ENCODE measurements around the gene FES. TPM values are rescaled to one million over a fixed set of nuclear protein-coding genes. Genes with fewer than 3 reads are reported as not detected.
A peak's percentile ranks its signal among the peaks of the same experiment; 100 is the strongest.

The FES gene
- total and polyA plus RNA-seq, 2 of the 13 experiments (the other 11 are each of a cell fraction or from before 2014, with no cell fraction given), result 4.0 to 9.5 TPM

DNA sequence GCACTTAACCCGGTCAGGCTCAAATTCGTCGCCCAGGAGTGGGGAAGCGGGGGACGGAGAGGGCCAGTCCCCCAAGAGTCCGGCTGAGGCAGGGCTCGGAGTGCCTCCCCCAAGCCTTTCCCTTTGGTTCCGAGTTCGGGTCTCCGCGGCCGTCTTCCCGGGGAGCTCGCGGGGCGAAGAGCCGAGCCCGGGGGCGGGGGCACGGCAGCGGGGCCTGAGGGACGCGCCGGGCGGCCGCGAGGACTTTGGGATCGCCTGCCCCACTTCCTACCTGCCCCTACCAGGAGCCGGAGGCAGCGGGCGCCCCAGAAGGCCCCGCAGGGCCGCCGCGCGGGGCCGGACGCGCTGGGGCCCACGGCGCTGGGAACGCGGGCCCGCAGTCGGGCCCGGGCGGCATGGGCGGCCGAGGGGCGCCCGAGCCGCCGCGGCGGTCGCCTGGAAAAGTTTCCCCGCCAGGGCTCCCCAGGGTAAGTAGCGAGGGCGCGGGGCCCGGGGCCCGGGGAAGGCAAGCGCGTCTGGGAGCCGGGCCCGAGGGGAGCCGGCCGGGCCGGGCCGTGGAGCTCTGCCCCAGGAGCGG, 13.1 kb upstream of the FES start (continued):
- TF ChIP-seq, protein P1, sequence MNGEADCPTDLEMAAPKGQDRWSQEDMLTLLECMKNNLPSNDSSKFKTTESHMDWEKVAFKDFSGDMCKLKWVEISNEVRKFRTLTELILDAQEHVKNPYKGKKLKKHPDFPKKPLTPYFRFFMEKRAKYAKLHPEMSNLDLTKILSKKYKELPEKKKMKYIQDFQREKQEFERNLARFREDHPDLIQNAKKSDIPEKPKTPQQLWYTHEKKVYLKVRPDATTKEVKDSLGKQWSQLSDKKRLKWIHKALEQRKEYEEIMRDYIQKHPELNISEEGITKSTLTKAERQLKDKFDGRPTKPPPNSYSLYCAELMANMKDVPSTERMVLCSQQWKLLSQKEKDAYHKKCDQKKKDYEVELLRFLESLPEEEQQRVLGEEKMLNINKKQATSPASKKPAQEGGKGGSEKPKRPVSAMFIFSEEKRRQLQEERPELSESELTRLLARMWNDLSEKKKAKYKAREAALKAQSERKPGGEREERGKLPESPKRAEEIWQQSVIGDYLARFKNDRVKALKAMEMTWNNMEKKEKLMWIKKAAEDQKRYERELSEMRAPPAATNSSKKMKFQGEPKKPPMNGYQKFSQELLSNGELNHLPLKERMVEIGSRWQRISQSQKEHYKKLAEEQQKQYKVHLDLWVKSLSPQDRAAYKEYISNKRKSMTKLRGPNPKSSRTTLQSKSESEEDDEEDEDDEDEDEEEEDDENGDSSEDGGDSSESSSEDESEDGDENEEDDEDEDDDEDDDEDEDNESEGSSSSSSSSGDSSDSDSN (CRISPR knock-in tag; IDR thresholded peaks at IDR 0.05), result peak; percentile 57; the same call in 1 of the 2 replicates
- no peak for TF ChIP-seq ZNF839 (CRISPR knock-in tag; IDR thresholded peaks at IDR 0.05; ENCODE audit: borderline replicate concordance)
- 0 out of 4 replicates have a peak, but pooled peaks of 1 of the 2 experiments have one; percentile 22 for TF ChIP-seq HMGXB4 (CRISPR knock-in tag; IDR thresholded peaks at IDR 0.05; ENCODE audit: borderline replicate concordance in 1 of 2, low read depth in 1 of 2)
- peak; percentile 19; the same call in 1 of the 2 replicates for TF ChIP-seq RARA (CRISPR knock-in tag; IDR thresholded peaks at IDR 0.05)
- 0 out of 2 replicates have a peak, but pooled peaks have one; percentile 4 for TF ChIP-seq ZNF543 (CRISPR knock-in tag; IDR thresholded peaks at IDR 0.05)
- TF ChIP-seq GZF1 (CRISPR knock-in tag; IDR thresholded peaks at IDR 0.05), result no peak
- TF ChIP-seq RNF2 (conservative IDR thresholded peaks at IDR 0.05; ENCODE audit: low read depth), result peak; percentile 91
- no peak for TF ChIP-seq DR1 (CRISPR knock-in tag; IDR thresholded peaks at IDR 0.05)

All from HepG2 (cell line).